ENCODE data around the gene SCUBE3. TPM values are rescaled to one million over a fixed set of nuclear protein-coding genes. Genes with fewer than 3 reads are reported as not detected.

The SCUBE3 gene
- 100 to 1,000 TPM in 1 of 2 donors, 10 to 100 TPM in 1; 75.6 to 101 TPM for total RNA-seq

DNA sequence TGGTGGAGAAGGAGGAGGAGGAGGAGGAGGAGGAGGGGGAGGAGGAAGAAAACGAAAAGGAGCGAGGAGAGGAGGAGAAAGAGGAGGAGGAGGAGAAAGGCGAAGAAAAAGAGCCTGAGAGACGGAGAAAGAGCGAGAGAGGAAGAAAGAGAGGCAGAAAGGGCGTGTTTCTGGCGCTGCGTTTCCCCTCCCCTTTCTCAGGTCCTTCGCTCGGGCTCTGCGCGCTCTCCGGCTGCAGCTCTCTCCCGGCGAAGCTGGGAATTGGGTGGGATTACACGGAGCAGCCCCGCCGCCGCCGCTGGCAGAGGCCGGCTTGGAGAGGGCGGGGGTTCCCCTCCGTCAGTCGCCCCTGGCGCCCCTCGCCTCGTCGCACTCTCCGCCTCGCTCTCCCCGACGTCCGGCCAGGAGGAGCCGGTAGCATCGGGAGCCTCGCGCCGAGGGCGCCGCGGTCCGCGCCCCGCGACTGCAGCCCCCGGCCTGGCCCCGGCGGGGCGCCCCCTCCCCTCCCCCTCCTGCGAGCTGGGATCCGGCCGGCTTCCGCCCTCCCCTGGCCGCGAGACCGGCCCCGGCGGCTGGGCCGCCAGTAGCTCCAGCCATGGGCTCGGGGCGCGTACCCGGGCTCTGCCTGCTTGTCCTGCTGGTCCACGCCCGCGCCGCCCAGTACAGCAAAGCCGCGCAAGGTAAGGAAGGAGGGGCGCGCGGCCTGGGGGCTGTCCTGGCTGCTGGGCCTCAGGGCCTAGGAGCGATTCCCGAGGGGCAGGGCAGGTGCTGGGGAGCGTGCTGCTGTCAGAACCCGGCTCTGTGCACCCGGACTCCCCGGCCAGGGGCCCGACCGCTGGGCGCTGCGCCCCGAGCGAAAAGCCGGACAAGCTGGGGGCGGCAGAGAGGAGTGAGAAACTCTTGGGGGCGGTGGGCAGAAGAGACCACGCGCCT is at the start of gene SCUBE3:
TSS of gene SCUBE3 (plus strand) at position 133 of the 933 bp plus-strand sequence. CDS start at position 596, 463 bp downstream.
- Histone ChIP-seq H3K27me3 (replicated peaks; ENCODE audit: insufficient read depth) (no peaks in the 10 kb centered on the region), H3K4me3 (peak within 1 kb of the TSS; percentile 84), H3K36me3 (no peaks in the 10 kb centered on the region), H3K9me3 (no peaks in the 10 kb centered on the region), H3K27ac (peak within 1 kb of the TSS; percentile 74 to 82), H3K4me1 (ENCODE audit: control insufficient read depth in 1 of 2, low read depth in 2 of 2) (peaks cover 11 to 40% of the 10 kb centered on the region in 2 donors)
- ATAC-seq (ENCODE audit: insufficient number of reproducible peaks, low FRiP score, low read depth) (no peak), DNase-seq (ENCODE audit: low spot score) (no peak)
- TF ChIP-seq, protein P1, sequence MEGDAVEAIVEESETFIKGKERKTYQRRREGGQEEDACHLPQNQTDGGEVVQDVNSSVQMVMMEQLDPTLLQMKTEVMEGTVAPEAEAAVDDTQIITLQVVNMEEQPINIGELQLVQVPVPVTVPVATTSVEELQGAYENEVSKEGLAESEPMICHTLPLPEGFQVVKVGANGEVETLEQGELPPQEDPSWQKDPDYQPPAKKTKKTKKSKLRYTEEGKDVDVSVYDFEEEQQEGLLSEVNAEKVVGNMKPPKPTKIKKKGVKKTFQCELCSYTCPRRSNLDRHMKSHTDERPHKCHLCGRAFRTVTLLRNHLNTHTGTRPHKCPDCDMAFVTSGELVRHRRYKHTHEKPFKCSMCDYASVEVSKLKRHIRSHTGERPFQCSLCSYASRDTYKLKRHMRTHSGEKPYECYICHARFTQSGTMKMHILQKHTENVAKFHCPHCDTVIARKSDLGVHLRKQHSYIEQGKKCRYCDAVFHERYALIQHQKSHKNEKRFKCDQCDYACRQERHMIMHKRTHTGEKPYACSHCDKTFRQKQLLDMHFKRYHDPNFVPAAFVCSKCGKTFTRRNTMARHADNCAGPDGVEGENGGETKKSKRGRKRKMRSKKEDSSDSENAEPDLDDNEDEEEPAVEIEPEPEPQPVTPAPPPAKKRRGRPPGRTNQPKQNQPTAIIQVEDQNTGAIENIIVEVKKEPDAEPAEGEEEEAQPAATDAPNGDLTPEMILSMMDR (IDR thresholded peaks at IDR 0.05), result no peak

- Histone ChIP-seq H3K4me3 (no peak overlapping the region), H3K27ac (no peak overlapping the region), H3K36me3 (no peaks in the 10 kb centered on the region), H3K27me3 (replicated peaks; ENCODE audit: insufficient read depth) (no peaks in the 10 kb centered on the region), H3K4me1 (ENCODE audit: control insufficient read depth in 1 of 2, low read depth in 2 of 2) (peaks cover 4 to 47% of the 10 kb centered on the region in 2 donors), H3K9me3 (no peaks in the 10 kb centered on the region)
- TF ChIP-seq, protein P1 (IDR thresholded peaks at IDR 0.05), result no peak
- DNase-seq (ENCODE audit: low spot score), result no peak
- no peak for ATAC-seq (ENCODE audit: insufficient number of reproducible peaks, low FRiP score, low read depth)
These were observed 49.5 kb upstream of the SCUBE3 start for GRCh38 chr6:35164277-35164676.

DNA sequence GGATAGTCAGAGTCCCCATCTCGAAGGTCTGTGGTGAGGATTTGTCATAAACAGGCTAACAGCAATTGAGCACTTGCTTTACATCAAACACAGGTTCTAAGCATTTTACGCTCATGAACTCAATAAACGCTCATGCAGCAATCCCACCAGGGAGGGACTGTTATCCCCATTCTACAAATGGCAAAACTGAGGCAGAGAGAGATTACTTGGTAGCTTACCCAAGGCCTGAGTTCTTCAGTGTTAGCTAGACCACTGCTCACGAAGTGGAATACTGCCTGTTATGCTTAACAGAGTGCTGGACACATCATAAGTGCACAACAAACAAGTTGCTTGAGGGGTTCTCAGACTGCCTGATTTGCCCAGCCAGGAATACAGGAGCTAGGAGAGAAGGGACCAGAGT is 48.9 kb upstream of the SCUBE3 start:
- Histone ChIP-seq H3K27me3 (replicated peaks; ENCODE audit: insufficient read depth) (no peaks in the 10 kb centered on the region), H3K36me3 (no peaks in the 10 kb centered on the region), H3K4me1 (ENCODE audit: control insufficient read depth in 1 of 2, low read depth in 2 of 2) (peaks cover 4 to 47% of the 10 kb centered on the region in 2 donors), H3K4me3 (no peak overlapping the region), H3K9me3 (no peaks in the 10 kb centered on the region), H3K27ac (no peak overlapping the region)
- ATAC-seq (ENCODE audit: insufficient number of reproducible peaks, low FRiP score, low read depth) (no peak), DNase-seq (ENCODE audit: low spot score) (no peak)
- TF ChIP-seq, protein P1 (IDR thresholded peaks at IDR 0.05), result no peak

GRCh38 chr6:35165630-35166071 is 48.1 kb upstream of the SCUBE3 start:
- Histone ChIP-seq H3K4me1 (ENCODE audit: control insufficient read depth in 1 of 2, low read depth in 2 of 2) (peaks cover 4 to 45% of the 10 kb centered on the region in 2 donors), H3K36me3 (no peaks in the 10 kb centered on the region), H3K27ac (peak overlapping the region; percentile 32 to 44), H3K9me3 (no peaks in the 10 kb centered on the region), H3K4me3 (no peak overlapping the region), H3K27me3 (replicated peaks; ENCODE audit: insufficient read depth) (no peaks in the 10 kb centered on the region)
- DNase-seq (ENCODE audit: low spot score), result no peak
- TF ChIP-seq, protein P1 (IDR thresholded peaks at IDR 0.05), result no peak
- ATAC-seq (ENCODE audit: insufficient number of reproducible peaks, low FRiP score, low read depth), result no peak

GRCh38 chr6:35166116-35166515 is 47.6 kb upstream of the SCUBE3 start:
- ATAC-seq (ENCODE audit: insufficient number of reproducible peaks, low FRiP score, low read depth) (no peak), DNase-seq (ENCODE audit: low spot score) (no peak)
- H3K9me3 ChIP-seq, result no peaks in the 10 kb centered on the region
- H3K27me3 ChIP-seq (replicated peaks; ENCODE audit: insufficient read depth), result no peaks in the 10 kb centered on the region
- peaks cover 4 to 41% of the 10 kb centered on the region in 2 donors for H3K4me1 ChIP-seq (ENCODE audit: control insufficient read depth in 1 of 2, low read depth in 2 of 2)
- H3K4me3 ChIP-seq, result no peak overlapping the region
- TF ChIP-seq, protein P1 (IDR thresholded peaks at IDR 0.05), result no peak
- peak overlapping the region; percentile 32 to 44 for H3K27ac ChIP-seq
- no peaks in the 10 kb centered on the region for H3K36me3 ChIP-seq
